ENCODE results near the gene NDRG4. TPM values are rescaled to one million over a fixed set of nuclear protein-coding genes. Genes with fewer than 3 reads are reported as not detected.

The NDRG4 gene
- total RNA-seq, 1 donor from 2014 or later, result 1.7 TPM

DNA sequence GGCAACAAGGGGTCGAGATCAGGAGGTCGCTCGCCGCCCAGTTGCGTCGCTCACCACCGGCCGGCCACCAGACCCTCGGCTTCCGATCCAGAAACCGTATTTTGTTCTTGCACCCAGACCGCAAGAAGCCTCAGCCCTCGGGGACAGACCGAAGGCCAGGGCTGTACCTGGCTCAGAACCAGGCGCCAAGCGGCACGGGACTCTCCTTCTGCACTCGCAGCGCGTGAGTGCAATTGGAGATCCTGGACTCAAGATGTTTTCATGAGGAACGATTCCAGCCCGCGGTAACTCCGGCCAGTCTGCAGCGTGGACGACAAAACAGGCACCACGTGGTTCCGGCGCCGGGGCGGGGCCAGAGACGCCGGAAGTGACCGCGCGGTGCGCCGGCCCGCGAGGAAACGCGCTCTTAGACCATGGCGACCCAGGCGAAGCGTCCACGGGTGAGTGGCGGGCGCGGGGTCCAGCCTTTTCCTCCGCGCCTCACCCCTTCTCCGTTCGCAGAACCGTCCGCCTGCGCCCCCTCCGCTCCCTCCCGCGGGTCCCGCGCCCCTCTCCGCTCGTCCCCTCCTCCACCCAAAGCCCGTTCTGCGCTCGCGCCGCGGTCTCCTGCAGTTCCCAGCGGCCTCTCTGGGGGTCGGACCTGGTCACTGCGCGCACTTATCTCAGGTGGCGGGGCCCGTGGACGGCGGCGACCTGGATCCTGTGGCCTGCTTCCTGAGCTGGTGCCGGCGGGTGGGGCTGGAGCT is 15.4 kb downstream of the NDRG4 start, which contains the start of gene SETD6:
Gene SETD6, plus strand, starts transcription at position 393 of the 746 bp plus-strand sequence. Its CDS starts 21 bp downstream, at position 414.
- Mint-ChIP-seq H3K4me1 (peaks cover 19% of the 10 kb centered on the region), H3K36me3 (ENCODE audit: low read depth) (peaks cover 36% of the 10 kb centered on the region)

GRCh38 chr16:58515871-58516767 is 16.2 kb downstream of the NDRG4 start:
- H3K36me3 Mint-ChIP-seq (ENCODE audit: low read depth), result peaks cover 44% of the 10 kb centered on the region
- H3K27me3 Mint-ChIP-seq, result no peaks in the 10 kb centered on the region
- peaks cover 19% of the 10 kb centered on the region for H3K4me1 Mint-ChIP-seq
- peak; percentile 80 for DNase-seq
- H3K9me3 Mint-ChIP-seq, result no peaks in the 10 kb centered on the region
- H3K4me3 Mint-ChIP-seq, result peak overlapping the region; percentile 94
- H3K27ac Mint-ChIP-seq, result peak overlapping the region; percentile 91
- intact Hi-C loops (cut with micrococcal nuclease), result loop anchor here (1.0 kb wide), 1 partner anchor 114 kb away; no protein-coding TSS in a partner anchor

More for the DNA sequence above, 15.4 kb downstream of the NDRG4 start, which contains the start of gene SETD6:
- peak within 1 kb of the TSS; percentile 91 for H3K27ac Mint-ChIP-seq
- DNase-seq, result peak; percentile 96
- H3K9me3 Mint-ChIP-seq, result no peaks in the 10 kb centered on the region
- intact Hi-C loops (cut with micrococcal nuclease), result loop anchor here (1.0 kb wide), 1 partner anchor 115 kb away; no protein-coding TSS in a partner anchor
- H3K27me3 Mint-ChIP-seq, result no peaks in the 10 kb centered on the region
- H3K4me3 Mint-ChIP-seq, result peak within 1 kb of the TSS; percentile 94

GRCh38 chr16:58516768-58517107 is 16.8 kb downstream of the NDRG4 start:
- intact Hi-C loops (cut with micrococcal nuclease), result no loop called here
- Mint-ChIP-seq H3K27ac (peak overlapping the region; percentile 54), H3K4me3 (peak overlapping the region; percentile 94), H3K27me3 (no peaks in the 10 kb centered on the region), H3K4me1 (peaks cover 19% of the 10 kb centered on the region), H3K9me3 (no peaks in the 10 kb centered on the region), H3K36me3 (ENCODE audit: low read depth) (peaks cover 49% of the 10 kb centered on the region)
- no peak for DNase-seq

DNA sequence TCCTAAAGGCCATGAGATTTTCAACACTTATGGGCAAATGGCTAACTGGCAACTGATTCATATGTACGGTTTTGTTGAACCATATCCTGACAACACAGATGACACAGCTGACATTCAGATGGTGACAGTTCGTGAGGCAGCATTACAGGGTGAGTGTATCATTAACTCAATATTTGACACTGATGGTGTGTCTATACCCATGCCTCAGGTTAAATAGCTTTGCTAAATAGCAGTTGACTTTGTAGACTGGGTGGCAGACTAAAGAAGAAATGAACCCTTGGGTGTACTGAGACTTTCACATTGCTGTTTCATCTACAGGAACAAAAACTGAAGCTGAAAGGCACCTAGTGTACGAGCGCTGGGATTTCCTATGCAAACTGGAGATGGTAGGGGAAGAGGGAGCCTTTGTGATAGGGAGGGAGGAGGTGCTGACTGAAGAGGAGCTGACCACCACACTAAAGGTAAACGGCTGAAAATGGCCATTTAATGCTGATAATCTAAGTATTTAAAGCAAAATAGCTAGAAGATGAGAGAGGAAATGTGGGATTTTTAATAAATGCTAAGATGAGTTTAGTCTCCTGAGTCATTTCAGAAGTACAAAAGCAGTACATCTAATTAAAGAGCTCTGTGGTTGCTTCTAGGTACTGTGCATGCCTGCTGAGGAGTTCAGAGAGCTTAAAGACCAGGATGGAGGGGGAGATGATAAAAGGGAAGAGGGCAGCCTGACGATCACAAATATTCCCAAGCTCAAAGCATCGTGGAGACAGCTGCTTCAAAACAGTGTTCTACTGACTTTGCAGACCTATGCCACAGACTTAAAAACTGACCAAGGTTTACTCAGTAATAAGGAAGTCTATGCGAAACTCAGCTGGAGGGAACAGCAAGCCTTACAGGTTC is 18.4 kb downstream of the NDRG4 start:
- Mint-ChIP-seq H3K9me3 (no peaks in the 10 kb centered on the region), H3K4me3 (no peak overlapping the region), H3K27ac (peak overlapping the region; percentile 10), H3K27me3 (no peaks in the 10 kb centered on the region), H3K4me1 (peaks cover 17% of the 10 kb centered on the region), H3K36me3 (ENCODE audit: low read depth) (peaks cover 59% of the 10 kb centered on the region)
- intact Hi-C loops (cut with micrococcal nuclease), result loop anchor here (2.0 kb wide), 1 partner anchor 16 kb away; no protein-coding TSS in a partner anchor
- no peak for DNase-seq

DNA sequence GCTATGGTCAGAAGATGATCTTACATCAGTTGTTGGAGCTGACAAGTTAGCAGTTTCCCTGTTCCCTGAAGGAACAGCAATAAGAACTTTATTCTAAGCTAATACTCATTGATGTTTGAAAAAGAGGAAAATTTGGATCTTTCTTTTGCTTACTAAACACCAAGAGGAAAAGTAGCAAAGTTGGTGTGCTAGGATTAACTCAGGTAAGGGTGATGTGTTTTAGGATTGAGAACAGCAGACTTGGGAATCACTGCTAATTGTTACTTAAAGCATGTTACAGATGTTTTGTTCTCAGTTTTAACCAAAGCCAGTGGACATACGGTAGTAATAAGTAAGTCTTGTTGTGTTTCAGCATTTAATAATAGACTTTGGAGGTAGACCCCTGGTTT is 19.0 kb downstream of the NDRG4 start:
- Mint-ChIP-seq H3K27ac (no peak overlapping the region), H3K36me3 (ENCODE audit: low read depth) (peaks cover 63% of the 10 kb centered on the region), H3K27me3 (no peaks in the 10 kb centered on the region), H3K4me1 (peaks cover 17% of the 10 kb centered on the region), H3K9me3 (no peaks in the 10 kb centered on the region), H3K4me3 (no peak overlapping the region)
- intact Hi-C loops (cut with micrococcal nuclease), result loop anchor here (2.0 kb wide), 1 partner anchor 16 kb away; no protein-coding TSS in a partner anchor
- no peak for DNase-seq

DNA sequence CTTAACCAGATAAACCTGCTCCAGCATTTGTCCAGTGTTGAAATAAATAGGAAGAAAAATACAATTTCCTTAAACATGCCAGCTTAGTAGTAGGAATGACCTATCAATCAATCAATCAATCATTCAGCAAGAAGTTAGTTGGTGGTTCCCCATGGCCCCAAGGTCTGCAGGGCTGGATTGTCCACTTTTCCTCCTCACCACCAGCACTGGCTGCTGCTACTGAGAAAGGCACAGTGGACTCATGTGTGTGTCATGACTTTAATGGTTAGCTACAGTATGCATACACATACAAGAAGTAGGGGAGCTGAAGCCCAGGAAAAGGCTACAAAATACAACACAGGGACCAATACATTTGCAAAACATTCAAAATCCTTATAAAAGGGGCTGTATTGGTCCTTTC is 19.8 kb downstream of the NDRG4 start:
- no peak overlapping the region for H3K4me3 Mint-ChIP-seq
- peaks cover 67% of the 10 kb centered on the region for H3K36me3 Mint-ChIP-seq (ENCODE audit: low read depth)
- intact Hi-C loops (cut with micrococcal nuclease), result loop anchor here (2.0 kb wide), 1 partner anchor 15 kb away; no protein-coding TSS in a partner anchor
- no peaks in the 10 kb centered on the region for H3K9me3 Mint-ChIP-seq
- no peak for DNase-seq
- no peaks in the 10 kb centered on the region for H3K27me3 Mint-ChIP-seq
- no peak overlapping the region for H3K27ac Mint-ChIP-seq
- peaks cover 17% of the 10 kb centered on the region for H3K4me1 Mint-ChIP-seq

DNA sequence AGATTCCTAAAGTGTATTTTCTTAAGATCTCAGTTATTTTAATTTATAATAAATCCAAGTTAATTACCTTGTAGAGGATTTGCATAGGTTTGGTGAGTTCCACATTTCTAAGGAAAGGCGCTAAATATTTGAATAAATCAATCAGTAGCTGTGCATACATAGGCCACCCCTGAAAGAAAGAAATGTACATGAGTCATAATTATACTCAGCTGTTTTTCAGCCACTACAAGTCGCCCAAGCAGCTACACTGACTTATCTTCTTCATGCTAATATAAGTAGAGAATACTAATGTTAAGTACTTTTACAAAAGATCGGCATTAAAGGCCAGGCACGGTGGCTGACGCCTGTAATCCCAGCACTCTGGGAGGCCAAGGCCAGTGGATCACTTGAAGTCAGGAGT is 30.2 kb downstream of the NDRG4 start:
- Mint-ChIP-seq H3K9me3 (no peaks in the 10 kb centered on the region), H3K27ac (no peak overlapping the region), H3K27me3 (no peaks in the 10 kb centered on the region), H3K4me3 (no peak overlapping the region), H3K36me3 (ENCODE audit: low read depth) (peaks cover 62% of the 10 kb centered on the region), H3K4me1 (peaks cover 2% of the 10 kb centered on the region)
- no peak for DNase-seq
- intact Hi-C loops (cut with micrococcal nuclease), result no loop called here

- H3K27me3 Mint-ChIP-seq, result no peaks in the 10 kb centered on the region
- peaks cover 66% of the 10 kb centered on the region for H3K36me3 Mint-ChIP-seq (ENCODE audit: low read depth)
- peaks cover 3% of the 10 kb centered on the region for H3K4me1 Mint-ChIP-seq
- no peak overlapping the region for H3K27ac Mint-ChIP-seq
- no peak for DNase-seq
- no peaks in the 10 kb centered on the region for H3K9me3 Mint-ChIP-seq
- H3K4me3 Mint-ChIP-seq, result no peak overlapping the region
- intact Hi-C loops (cut with micrococcal nuclease), result loop anchor here (2.0 kb wide), 1 partner anchor 46 kb away; no protein-coding TSS in a partner anchor
Measured at GRCh38 chr16:58532414-58532813, 32.5 kb downstream of the NDRG4 start.

GRCh38 chr16:58533751-58534470 is 34.0 kb downstream of the NDRG4 start:
- peaks cover 6% of the 10 kb centered on the region for H3K4me1 Mint-ChIP-seq
- no peak overlapping the region for H3K27ac Mint-ChIP-seq
- peaks cover 73% of the 10 kb centered on the region for H3K36me3 Mint-ChIP-seq (ENCODE audit: low read depth)
- DNase-seq, result no peak
- intact Hi-C loops (cut with micrococcal nuclease), result loop anchor here (2.0 kb wide), 2 partner anchors 15 to 45 kb away; no protein-coding TSS in a partner anchor
- H3K27me3 Mint-ChIP-seq, result no peaks in the 10 kb centered on the region
- no peaks in the 10 kb centered on the region for H3K9me3 Mint-ChIP-seq
- no peak overlapping the region for H3K4me3 Mint-ChIP-seq

DNA sequence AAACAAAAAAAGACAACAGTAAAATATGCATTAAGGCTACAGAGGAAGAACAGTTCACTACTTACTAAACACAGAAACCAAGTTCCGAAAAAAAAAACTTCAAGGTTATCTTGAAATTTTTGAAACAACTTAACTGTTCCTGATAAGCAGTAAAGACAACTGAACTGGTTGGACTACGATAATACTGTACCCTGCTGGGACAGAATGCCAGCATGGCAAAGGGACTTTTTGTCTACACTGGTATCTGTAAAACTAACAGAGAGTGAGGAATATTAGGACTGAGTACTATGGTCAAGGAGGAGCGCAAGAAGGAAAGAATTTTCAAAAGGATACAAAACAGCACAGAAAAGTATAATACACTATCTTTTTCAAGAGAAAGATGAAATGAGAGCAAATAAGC is 35.2 kb downstream of the NDRG4 start:
- H3K27me3 Mint-ChIP-seq, result no peaks in the 10 kb centered on the region
- peaks cover 79% of the 10 kb centered on the region for H3K36me3 Mint-ChIP-seq (ENCODE audit: low read depth)
- no peak overlapping the region for H3K4me3 Mint-ChIP-seq
- no peak for DNase-seq
- H3K9me3 Mint-ChIP-seq, result no peaks in the 10 kb centered on the region
- H3K27ac Mint-ChIP-seq, result no peak overlapping the region
- intact Hi-C loops (cut with micrococcal nuclease), result loop anchor here (2.0 kb wide), 1 partner anchor 16 kb away; no protein-coding TSS in a partner anchor
- H3K4me1 Mint-ChIP-seq, result peaks cover 6% of the 10 kb centered on the region

- Mint-ChIP-seq H3K4me1 (peaks cover 6% of the 10 kb centered on the region), H3K27me3 (no peaks in the 10 kb centered on the region), H3K36me3 (ENCODE audit: low read depth) (peaks cover 79% of the 10 kb centered on the region), H3K27ac (no peak overlapping the region), H3K4me3 (no peak overlapping the region), H3K9me3 (no peaks in the 10 kb centered on the region)
- no peak for DNase-seq
- intact Hi-C loops (cut with micrococcal nuclease), result no loop called here
Measured at GRCh38 chr16:58536278-58536677, 36.3 kb downstream of the NDRG4 start.

DNA sequence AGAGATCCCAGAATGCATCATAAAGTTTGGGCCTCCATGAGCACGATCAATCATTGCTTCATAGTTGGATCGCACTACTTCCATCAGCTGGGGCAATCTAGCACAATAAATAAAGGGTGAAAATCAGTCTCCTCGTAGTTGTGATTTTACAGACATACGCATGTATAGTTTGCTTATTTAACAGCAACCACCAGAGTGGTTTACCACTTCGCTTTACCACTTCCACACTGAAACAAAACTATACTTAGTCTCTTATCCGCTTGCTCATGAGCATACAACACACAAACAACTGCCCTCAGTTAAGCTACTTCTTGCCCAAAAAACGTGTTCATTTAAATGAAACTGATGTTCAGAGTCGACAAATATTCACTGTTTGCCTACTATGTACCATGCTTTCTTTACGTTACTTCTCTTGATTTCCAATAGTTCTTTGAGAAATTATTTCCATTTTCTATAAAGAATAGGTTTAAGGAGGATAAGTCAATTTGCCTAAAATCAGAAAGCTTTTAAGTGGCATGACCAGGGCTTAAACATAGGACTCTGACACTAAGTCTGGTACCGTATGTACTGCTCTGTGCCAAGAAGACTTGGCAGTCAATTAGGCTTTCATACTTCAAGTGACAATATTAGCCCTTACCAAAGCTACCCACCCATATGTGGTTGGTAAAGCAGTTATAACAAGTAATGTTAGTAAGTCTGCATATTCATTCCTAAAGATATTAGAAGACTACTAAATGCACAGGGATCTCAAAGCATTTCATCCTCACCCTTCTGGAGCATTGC is 37.4 kb downstream of the NDRG4 start:
- H3K4me1 Mint-ChIP-seq, result peaks cover 6% of the 10 kb centered on the region
- H3K4me3 Mint-ChIP-seq, result no peak overlapping the region
- DNase-seq, result no peak
- H3K27ac Mint-ChIP-seq, result no peak overlapping the region
- intact Hi-C loops (cut with micrococcal nuclease), result no loop called here
- H3K36me3 Mint-ChIP-seq (ENCODE audit: low read depth), result peaks cover 77% of the 10 kb centered on the region
- H3K9me3 Mint-ChIP-seq, result no peaks in the 10 kb centered on the region
- H3K27me3 Mint-ChIP-seq, result no peaks in the 10 kb centered on the region
